GM23338 (cell line): ENCODE results near the gene TSKS. TPM values are rescaled to one million over a fixed set of nuclear protein-coding genes. Genes with fewer than 3 reads are reported as not detected.

Experiments
- ATAC-seq: fragments of 200-7000 bp; cut with Tn5 transposase; 3 replicates; pipeline ENCODE4 v1.9.1; 2020
- DNase-seq: peaks from one replicate; pipeline ENCODE4 v3.0.0-alpha.2; 2015; ENCODE audit warnings: low spot score
- H2AFZ ChIP-seq: fragments of 200-600 bp; sonication (generic); 2 replicates; pipeline ENCODE4 v1.8.0; 2016; ENCODE audit warnings: antibody characterized with exemption, mild to moderate bottlenecking, moderate library complexity
- H3F3A ChIP-seq: fragments of 200-600 bp; sonication (generic); replicated peaks from 2 replicates; pipeline ENCODE4 v1.8.0; 2017; ENCODE audit warnings: antibody characterized with exemption, mixed run types, low read depth
- H3K27ac ChIP-seq: fragments of 200-600 bp; sonication (generic); 2 replicates; pipeline ENCODE4 v1.6.1; 2016; ENCODE audit warnings: low read depth
- H3K27me3 ChIP-seq: fragments of 200-600 bp; sonication (generic); 2 replicates; pipeline ENCODE4 v1.8.0; 2016; ENCODE audit warnings: mild to moderate bottlenecking, mixed run types, moderate library complexity; ENCODE audit not compliant: insufficient read depth
- H3K36me3 ChIP-seq: fragments of 200-600 bp; sonication (generic); 2 replicates; pipeline ENCODE4 v1.8.0; 2016; ENCODE audit warnings: mild to moderate bottlenecking; ENCODE audit not compliant: insufficient read depth
- H3K4me1 ChIP-seq: fragments of 200-600 bp; sonication (generic); 2 replicates; pipeline ENCODE4 v1.8.0; 2016; ENCODE audit warnings: mild to moderate bottlenecking, moderate library complexity; ENCODE audit not compliant: insufficient read depth
- H3K4me2 ChIP-seq: fragments of 200-600 bp; sonication (generic); 2 replicates; pipeline ENCODE4 v1.7.1; 2017; ENCODE audit warnings: mixed run types
- H3K4me3 ChIP-seq: fragments of 200-600 bp; sonication (generic); 2 replicates; pipeline ENCODE4 v1.6.1; 2016; ENCODE audit warnings: mixed run types
- H3K79me2 ChIP-seq: fragments of 200-600 bp; sonication (generic); replicated peaks from 2 replicates; pipeline ENCODE4 v1.8.0; 2017; ENCODE audit warnings: mild to moderate bottlenecking; ENCODE audit not compliant: insufficient read depth
- H3K9me2 ChIP-seq: fragments of 200-600 bp; sonication (generic); 2 replicates; pipeline ENCODE4 v1.8.0; 2017; ENCODE audit not compliant: insufficient read depth
- H4K20me1 ChIP-seq: fragments of 200-600 bp; sonication (generic); replicated peaks from 2 replicates; pipeline ENCODE4 v1.8.0; 2017; ENCODE audit warnings: mild to moderate bottlenecking; ENCODE audit not compliant: insufficient read depth
- H3K27ac Mint-ChIP-seq: 2 replicates; pipeline ENCODE4 v1.8.0; 2020; ENCODE audit warnings: inconsistent platforms, mild to moderate bottlenecking, moderate library complexity, mixed read lengths
- H3K27me3 Mint-ChIP-seq: 3 replicates; pipeline ENCODE4 v1.8.0; 2022; ENCODE audit warnings: low read depth, mild to moderate bottlenecking, moderate library complexity, mixed read lengths, inconsistent platforms; ENCODE audit not compliant: insufficient read depth, poor library complexity
- H3K36me3 Mint-ChIP-seq: 3 replicates; pipeline ENCODE4 v1.8.0; 2021; ENCODE audit warnings: low read depth, mild to moderate bottlenecking, inconsistent platforms, moderate library complexity, mixed read lengths
- H3K4me1 Mint-ChIP-seq: 3 replicates; pipeline ENCODE4 v1.8.0; 2020; ENCODE audit warnings: mild to moderate bottlenecking, inconsistent platforms, mixed read lengths
- H3K4me3 Mint-ChIP-seq: 3 replicates; pipeline ENCODE4 v1.8.0; 2021; ENCODE audit warnings: moderate library complexity, mild to moderate bottlenecking, inconsistent platforms, mixed read lengths
- H3K9me3 Mint-ChIP-seq: 3 replicates; pipeline ENCODE4 v1.8.0; 2020; ENCODE audit warnings: moderate library complexity, mild to moderate bottlenecking, inconsistent platforms, mixed read lengths
- CREB1 ChIP-seq: fragments of 250-450 bp; sonication (Bioruptor Pico); IDR thresholded peaks from 2 replicates; pipeline ENCODE4 v1.5.0; 2020; ENCODE audit warnings: low read depth, mild to moderate bottlenecking, moderate library complexity
- EZH2 ChIP-seq: fragments of 200-600 bp; sonication (generic); IDR thresholded peaks from one replicate; pipeline ENCODE4 v1.8.0; 2017; ENCODE audit warnings: antibody characterized with exemption, mild to moderate bottlenecking, low read depth; ENCODE audit not compliant: unreplicated experiment
- EZH2phosphoT487 ChIP-seq: fragments of 200-600 bp; sonication (generic); IDR thresholded peaks from one replicate; pipeline ENCODE4 v1.8.1; 2018; ENCODE audit warnings: antibody characterized with exemption; ENCODE audit not compliant: unreplicated experiment
- JUNB ChIP-seq: IDR thresholded peaks from one replicate; pipeline ENCODE4 v1.6.1; 2016; ENCODE audit warnings: antibody characterized with exemption; ENCODE audit not compliant: unreplicated experiment
- NANOG ChIP-seq: IDR thresholded peaks from 2 replicates; pipeline ENCODE4 v1.6.1; 2016; ENCODE audit warnings: antibody characterized with exemption, borderline replicate concordance
- POLR2AphosphoS5 ChIP-seq: IDR thresholded peaks from 2 replicates; pipeline ENCODE4 v1.6.1; 2016; ENCODE audit warnings: antibody characterized with exemption, low read depth
- ZNF114 ChIP-seq: fragments of 250-450 bp; sonication (Bioruptor Pico); IDR thresholded peaks from 2 replicates; pipeline ENCODE4 v1.5.0; 2020; ENCODE audit warnings: mild to moderate bottlenecking, moderate library complexity
- ZNF331 ChIP-seq: fragments of 250-450 bp; sonication (Bioruptor Pico); IDR thresholded peaks from 2 replicates; pipeline ENCODE4 v1.5.0; 2020; ENCODE audit warnings: low read depth, mild to moderate bottlenecking, moderate library complexity
- polyA plus RNA-seq: library from polyadenylated mRNA; unstranded; fragments of >200 nt; fragmentation: Nextera tagmentation; extraction: Ambion mirVana; gene quantifications from 2 replicates; pipeline ENCODE4 v1.2.1, GENCODE V29; 2016
- total RNA-seq: library from RNA; depleted of rRNA; stranded (reverse); fragments of >200 nt; shearing (Covaris generic); gene quantifications from 2 replicates; pipeline ENCODE4 v1.2.3, GENCODE V29; 2014
- TF ChIP-seq, protein P1 (sequence below): IDR thresholded peaks from one replicate; pipeline ENCODE4 v1.6.1; 2018; ENCODE audit warnings: antibody characterized with exemption; ENCODE audit not compliant: unreplicated experiment
- TF ChIP-seq, protein P2 (sequence below): IDR thresholded peaks from 2 replicates; pipeline ENCODE4 v1.6.1; 2016; ENCODE audit warnings: antibody characterized with exemption
- TF ChIP-seq, protein P3 (sequence below): fragments of 250-450 bp; sonication (Bioruptor Pico); IDR thresholded peaks from 2 replicates; pipeline ENCODE4 v1.5.0; 2020; ENCODE audit warnings: mild to moderate bottlenecking, moderate library complexity

Gene TSKS
- total and polyA plus RNA-seq, 2 experiments from 2014 or later, result 0.99 TPM; not detected in 1

DNA sequence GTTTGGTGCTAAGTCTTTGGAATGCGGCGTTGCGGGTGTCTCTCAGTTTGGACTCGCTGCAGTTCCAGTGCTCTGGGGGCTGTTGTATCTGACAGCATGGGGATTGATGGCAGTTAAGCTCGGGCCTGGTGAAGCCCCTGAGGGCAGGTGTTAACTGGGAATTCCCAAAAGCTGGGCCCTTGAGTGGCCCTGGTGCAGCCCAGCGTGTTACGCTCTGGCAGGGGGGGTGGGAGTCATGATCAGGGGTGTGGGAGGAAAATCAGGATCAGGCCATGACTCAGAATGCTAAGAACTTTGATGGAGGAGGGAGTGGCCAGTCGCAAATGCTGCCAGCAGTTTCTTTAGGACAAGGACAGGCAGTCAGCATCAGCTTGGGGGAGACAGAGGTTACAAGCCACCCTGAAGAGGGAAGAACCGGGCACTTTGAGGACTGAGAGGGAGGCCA, 23.3 kb upstream of the TSKS start (continued):
- TF ChIP-seq, protein P1, sequence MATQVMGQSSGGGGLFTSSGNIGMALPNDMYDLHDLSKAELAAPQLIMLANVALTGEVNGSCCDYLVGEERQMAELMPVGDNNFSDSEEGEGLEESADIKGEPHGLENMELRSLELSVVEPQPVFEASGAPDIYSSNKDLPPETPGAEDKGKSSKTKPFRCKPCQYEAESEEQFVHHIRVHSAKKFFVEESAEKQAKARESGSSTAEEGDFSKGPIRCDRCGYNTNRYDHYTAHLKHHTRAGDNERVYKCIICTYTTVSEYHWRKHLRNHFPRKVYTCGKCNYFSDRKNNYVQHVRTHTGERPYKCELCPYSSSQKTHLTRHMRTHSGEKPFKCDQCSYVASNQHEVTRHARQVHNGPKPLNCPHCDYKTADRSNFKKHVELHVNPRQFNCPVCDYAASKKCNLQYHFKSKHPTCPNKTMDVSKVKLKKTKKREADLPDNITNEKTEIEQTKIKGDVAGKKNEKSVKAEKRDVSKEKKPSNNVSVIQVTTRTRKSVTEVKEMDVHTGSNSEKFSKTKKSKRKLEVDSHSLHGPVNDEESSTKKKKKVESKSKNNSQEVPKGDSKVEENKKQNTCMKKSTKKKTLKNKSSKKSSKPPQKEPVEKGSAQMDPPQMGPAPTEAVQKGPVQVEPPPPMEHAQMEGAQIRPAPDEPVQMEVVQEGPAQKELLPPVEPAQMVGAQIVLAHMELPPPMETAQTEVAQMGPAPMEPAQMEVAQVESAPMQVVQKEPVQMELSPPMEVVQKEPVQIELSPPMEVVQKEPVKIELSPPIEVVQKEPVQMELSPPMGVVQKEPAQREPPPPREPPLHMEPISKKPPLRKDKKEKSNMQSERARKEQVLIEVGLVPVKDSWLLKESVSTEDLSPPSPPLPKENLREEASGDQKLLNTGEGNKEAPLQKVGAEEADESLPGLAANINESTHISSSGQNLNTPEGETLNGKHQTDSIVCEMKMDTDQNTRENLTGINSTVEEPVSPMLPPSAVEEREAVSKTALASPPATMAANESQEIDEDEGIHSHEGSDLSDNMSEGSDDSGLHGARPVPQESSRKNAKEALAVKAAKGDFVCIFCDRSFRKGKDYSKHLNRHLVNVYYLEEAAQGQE, result no peak
- no peak for TF ChIP-seq EZH2
- TF ChIP-seq JUNB, result no peak

DNA sequence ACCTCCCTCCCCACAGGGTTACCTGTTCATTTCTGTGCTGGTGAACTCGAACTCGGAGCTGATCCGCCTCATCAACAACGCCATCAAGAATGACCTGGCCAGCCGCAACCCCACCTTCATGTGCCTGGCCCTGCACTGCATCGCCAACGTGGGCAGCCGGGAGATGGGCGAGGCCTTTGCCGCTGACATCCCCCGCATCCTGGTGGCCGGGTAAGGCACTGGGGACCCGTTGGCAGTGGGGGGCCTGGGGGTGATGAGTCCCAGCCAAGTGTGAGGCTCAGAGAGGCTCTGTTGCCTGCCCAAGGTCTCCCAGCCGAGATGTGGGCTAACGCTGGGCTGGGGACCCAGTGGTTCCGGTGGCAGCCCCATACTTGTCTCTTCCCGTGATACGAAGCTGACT, 19.4 kb upstream of the TSKS start:
- Histone ChIP-seq H4K20me1 (peaks cover 4% of the 10 kb centered on the region; the same call in 1 of the 2 replicates), H3K36me3 (peaks cover 11% of the 10 kb centered on the region; the same call in 1 of the 2 replicates), H3K4me1 (no peaks in the 10 kb centered on the region), H3F3A (no peaks in the 10 kb centered on the region), H3K27me3 (no peaks in the 10 kb centered on the region), H3K9me2 (no peaks in the 10 kb centered on the region), H3K4me2 (no peak overlapping the region), H2AFZ (no peak overlapping the region), H3K27ac (no peak overlapping the region), H3K79me2 (peaks cover 4% of the 10 kb centered on the region; the same call in 1 of the 2 replicates), H3K4me3 (no peak overlapping the region)
- Mint-ChIP-seq H3K27ac (no peak overlapping the region), H3K9me3 (no peaks in the 10 kb centered on the region; the same call in 2 of the 3 replicates), H3K27me3 (peaks cover 7% of the 10 kb centered on the region), H3K4me3 (no peak overlapping the region), H3K36me3 (peaks cover 35% of the 10 kb centered on the region), H3K4me1 (peaks cover 9% of the 10 kb centered on the region)
- ATAC-seq (no peak), DNase-seq (no peak)
- TF ChIP-seq CREB1 (CRISPR knock-in tag) (no peak), ZNF331 (CRISPR knock-in tag) (no peak), JUNB (no peak), POLR2AphosphoS5 (no peak), EZH2phosphoT487 (no peak), NANOG (no peak), ZNF114 (CRISPR knock-in tag) (no peak), EZH2 (no peak)
- TF ChIP-seq, protein P2, sequence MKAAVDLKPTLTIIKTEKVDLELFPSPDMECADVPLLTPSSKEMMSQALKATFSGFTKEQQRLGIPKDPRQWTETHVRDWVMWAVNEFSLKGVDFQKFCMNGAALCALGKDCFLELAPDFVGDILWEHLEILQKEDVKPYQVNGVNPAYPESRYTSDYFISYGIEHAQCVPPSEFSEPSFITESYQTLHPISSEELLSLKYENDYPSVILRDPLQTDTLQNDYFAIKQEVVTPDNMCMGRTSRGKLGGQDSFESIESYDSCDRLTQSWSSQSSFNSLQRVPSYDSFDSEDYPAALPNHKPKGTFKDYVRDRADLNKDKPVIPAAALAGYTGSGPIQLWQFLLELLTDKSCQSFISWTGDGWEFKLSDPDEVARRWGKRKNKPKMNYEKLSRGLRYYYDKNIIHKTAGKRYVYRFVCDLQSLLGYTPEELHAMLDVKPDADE, result no peak
- TF ChIP-seq, protein P3, sequence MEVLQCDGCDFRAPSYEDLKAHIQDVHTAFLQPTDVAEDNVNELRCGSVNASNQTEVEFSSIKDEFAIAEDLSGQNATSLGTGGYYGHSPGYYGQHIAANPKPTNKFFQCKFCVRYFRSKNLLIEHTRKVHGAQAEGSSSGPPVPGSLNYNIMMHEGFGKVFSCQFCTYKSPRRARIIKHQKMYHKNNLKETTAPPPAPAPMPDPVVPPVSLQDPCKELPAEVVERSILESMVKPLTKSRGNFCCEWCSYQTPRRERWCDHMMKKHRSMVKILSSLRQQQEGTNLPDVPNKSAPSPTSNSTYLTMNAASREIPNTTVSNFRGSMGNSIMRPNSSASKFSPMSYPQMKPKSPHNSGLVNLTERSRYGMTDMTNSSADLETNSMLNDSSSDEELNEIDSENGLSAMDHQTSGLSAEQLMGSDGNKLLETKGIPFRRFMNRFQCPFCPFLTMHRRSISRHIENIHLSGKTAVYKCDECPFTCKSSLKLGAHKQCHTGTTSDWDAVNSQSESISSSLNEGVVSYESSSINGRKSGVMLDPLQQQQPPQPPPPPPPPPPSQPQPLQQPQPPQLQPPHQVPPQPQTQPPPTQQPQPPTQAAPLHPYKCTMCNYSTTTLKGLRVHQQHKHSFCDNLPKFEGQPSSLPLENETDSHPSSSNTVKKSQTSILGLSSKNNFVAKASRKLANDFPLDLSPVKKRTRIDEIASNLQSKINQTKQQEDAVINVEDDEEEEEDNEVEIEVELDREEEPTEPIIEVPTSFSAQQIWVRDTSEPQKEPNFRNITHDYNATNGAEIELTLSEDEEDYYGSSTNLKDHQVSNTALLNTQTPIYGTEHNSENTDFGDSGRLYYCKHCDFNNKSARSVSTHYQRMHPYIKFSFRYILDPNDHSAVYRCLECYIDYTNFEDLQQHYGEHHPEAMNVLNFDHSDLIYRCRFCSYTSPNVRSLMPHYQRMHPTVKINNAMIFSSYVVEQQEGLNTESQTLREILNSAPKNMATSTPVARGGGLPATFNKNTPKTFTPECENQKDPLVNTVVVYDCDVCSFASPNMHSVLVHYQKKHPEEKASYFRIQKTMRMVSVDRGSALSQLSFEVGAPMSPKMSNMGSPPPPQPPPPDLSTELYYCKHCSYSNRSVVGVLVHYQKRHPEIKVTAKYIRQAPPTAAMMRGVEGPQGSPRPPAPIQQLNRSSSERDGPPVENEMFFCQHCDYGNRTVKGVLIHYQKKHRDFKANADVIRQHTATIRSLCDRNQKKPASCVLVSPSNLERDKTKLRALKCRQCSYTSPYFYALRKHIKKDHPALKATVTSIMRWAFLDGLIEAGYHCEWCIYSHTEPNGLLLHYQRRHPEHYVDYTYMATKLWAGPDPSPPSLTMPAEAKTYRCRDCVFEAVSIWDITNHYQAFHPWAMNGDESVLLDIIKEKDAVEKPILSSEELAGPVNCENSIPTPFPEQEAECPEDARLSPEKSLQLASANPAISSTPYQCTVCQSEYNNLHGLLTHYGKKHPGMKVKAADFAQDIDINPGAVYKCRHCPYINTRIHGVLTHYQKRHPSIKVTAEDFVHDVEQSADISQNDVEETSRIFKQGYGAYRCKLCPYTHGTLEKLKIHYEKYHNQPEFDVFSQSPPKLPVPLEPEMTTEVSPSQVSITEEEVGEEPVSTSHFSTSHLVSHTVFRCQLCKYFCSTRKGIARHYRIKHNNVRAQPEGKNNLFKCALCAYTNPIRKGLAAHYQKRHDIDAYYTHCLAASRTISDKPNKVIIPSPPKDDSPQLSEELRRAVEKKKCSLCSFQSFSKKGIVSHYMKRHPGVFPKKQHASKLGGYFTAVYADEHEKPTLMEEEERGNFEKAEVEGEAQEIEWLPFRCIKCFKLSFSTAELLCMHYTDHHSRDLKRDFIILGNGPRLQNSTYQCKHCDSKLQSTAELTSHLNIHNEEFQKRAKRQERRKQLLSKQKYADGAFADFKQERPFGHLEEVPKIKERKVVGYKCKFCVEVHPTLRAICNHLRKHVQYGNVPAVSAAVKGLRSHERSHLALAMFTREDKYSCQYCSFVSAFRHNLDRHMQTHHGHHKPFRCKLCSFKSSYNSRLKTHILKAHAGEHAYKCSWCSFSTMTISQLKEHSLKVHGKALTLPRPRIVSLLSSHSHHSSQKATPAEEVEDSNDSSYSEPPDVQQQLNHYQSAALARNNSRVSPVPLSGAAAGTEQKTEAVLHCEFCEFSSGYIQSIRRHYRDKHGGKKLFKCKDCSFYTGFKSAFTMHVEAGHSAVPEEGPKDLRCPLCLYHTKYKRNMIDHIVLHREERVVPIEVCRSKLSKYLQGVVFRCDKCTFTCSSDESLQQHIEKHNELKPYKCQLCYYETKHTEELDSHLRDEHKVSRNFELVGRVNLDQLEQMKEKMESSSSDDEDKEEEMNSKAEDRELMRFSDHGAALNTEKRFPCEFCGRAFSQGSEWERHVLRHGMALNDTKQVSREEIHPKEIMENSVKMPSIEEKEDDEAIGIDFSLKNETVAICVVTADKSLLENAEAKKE (CRISPR knock-in tag), result no peak
- TF ChIP-seq, protein P1, result no peak
